ENCODE results near the gene MAP1B. TPM values are rescaled to one million over a fixed set of nuclear protein-coding genes. Genes with fewer than 3 reads are reported as not detected.

The MAP1B gene
- total and polyA plus RNA-seq, 10 of the 15 experiments (the other 5 are each of a cell fraction or from before 2014, with no cell fraction given), result 0.02 to 0.81 (median 0.06) TPM; not detected in 1

GRCh38 chr5:72075461-72075860, 31.8 kb upstream of the MAP1B start:
- H3K27me3 ChIP-seq (replicated peaks in 1 of 2; ENCODE audit: control insufficient read depth in 2 of 2, insufficient read depth in 2 of 2, low read length in 1 of 2), result peaks cover 0 to 2% of the 10 kb centered on the region in 2 experiments; a peak in 2 of 4 replicates
- ChIA-PET POLR2A (no interaction called here), SMC1A (ENCODE audit: uncharacterized antibody, unreplicated experiment) (no interaction called here), CTCF (no interaction called here), RAD21 (ENCODE audit: unreplicated experiment) (no interaction called here)
- H3K9me3 ChIP-seq (replicated peaks; ENCODE audit: control insufficient read depth, insufficient read depth, low read length), result no peaks in the 10 kb centered on the region
- in situ Hi-C loops (cut with MboI) (no loop called here), intact Hi-C loops (cut with micrococcal nuclease; ENCODE audit: unreplicated experiment) (no loop called here)
- H3K27ac ChIP-seq (ENCODE audit: control insufficient read depth, insufficient read depth), result no peak overlapping the region
- H3K4me2 ChIP-seq (ENCODE audit: control insufficient read depth, insufficient read depth), result no peak overlapping the region
- TF ChIP-seq CREB1 (IDR thresholded peaks at IDR 0.05; ENCODE audit: low read depth) (no peak), RAD51 (IDR thresholded peaks at IDR 0.05) (no peak), MTA3 (IDR thresholded peaks at IDR 0.05; ENCODE audit: borderline replicate concordance, low read length) (no peak), IRF4 (IDR thresholded peaks at IDR 0.05; ENCODE audit: low read depth, low read length) (no peak), REST (IDR thresholded peaks at IDR 0.05; ENCODE audit: low read depth, low read length) (no peak)
- 42% methylated on average over 3 of the region's 3 CpGs for WGBS (ENCODE audit: insufficient coverage, insufficient replicate concordance, low lambda C conversion rate, missing lambda C conversion rate)
- ATAC-seq (no peak), DNase-seq (ENCODE audit: low read depth, low spot score) (no peak), FAIRE-seq (no peak)
- no peaks in the 10 kb centered on the region for H3K79me2 ChIP-seq (ENCODE audit: control insufficient read depth, insufficient read depth, low read length)
- no peak overlapping the region for H2AFZ ChIP-seq (ENCODE audit: control insufficient read depth, low read depth, low read length)
- no peaks in the 10 kb centered on the region for H3K36me3 ChIP-seq (ENCODE audit: control insufficient read depth in 2 of 2, insufficient read depth in 2 of 2, low read length in 1 of 2)
- no peaks in the 10 kb centered on the region for H3K4me1 ChIP-seq (ENCODE audit: control insufficient read depth, insufficient read depth, low read length)
- BruUV-seq (replicated peaks), result no TSS peak
- no peaks in the 10 kb centered on the region for H4K20me1 ChIP-seq (ENCODE audit: control insufficient read depth, insufficient read depth)
- no peak overlapping the region for H3K4me3 ChIP-seq
- no peak overlapping the region for H3K9ac ChIP-seq (ENCODE audit: control insufficient read depth, insufficient read depth, low read length)

Data from GM12878 (cell line).